GM19240 (cell line): ENCODE data around the gene NATD1.

Experiments
- DNase-seq: peaks from one replicate; pipeline ENCODE4 v3.0.0; 2011; ENCODE audit warnings: low spot score; ENCODE audit not compliant: insufficient read length

The NATD1 gene

GRCh38 chr17:21275579-21276263, 22.5 kb upstream of the NATD1 start:
- DNase-seq = peak; percentile 96

- DNase-seq = no peak
Measured at GRCh38 chr17:21275047-21275578, 21.9 kb upstream of the NATD1 start.

GRCh38 chr17:21272881-21273792, 19.9 kb upstream of the NATD1 start:
- DNase-seq = no peak

GRCh38 chr17:21272250-21272649, 19.0 kb upstream of the NATD1 start:
- DNase-seq = no peak

- no peak for DNase-seq
Measured at GRCh38 chr17:21271454-21272183, 18.4 kb upstream of the NATD1 start.

- no peak for DNase-seq
Measured at GRCh38 chr17:21269394-21269793, 16.2 kb upstream of the NATD1 start.

GRCh38 chr17:21268596-21269188, 15.5 kb upstream of the NATD1 start:
- DNase-seq = no peak

- no peak for DNase-seq
Measured at GRCh38 chr17:21263376-21263775, 10.2 kb upstream of the NATD1 start.

GRCh38 chr17:21262259-21262993, 9.2 kb upstream of the NATD1 start:
- DNase-seq = no peak

GRCh38 chr17:21258593-21258992, 5.4 kb upstream of the NATD1 start:
- DNase-seq = no peak

- no peak for DNase-seq
Measured at GRCh38 chr17:21253646-21254441, 634 bp upstream of the NATD1 start.

- no peak for DNase-seq
Measured at GRCh38 chr17:21252289-21252795, 868 bp downstream of the NATD1 start.

- no peak for DNase-seq
Measured at GRCh38 chr17:21251337-21252010, 1.7 kb downstream of the NATD1 start.

GRCh38 chr17:21250854-21251253, 2.4 kb downstream of the NATD1 start:
- no peak for DNase-seq

GRCh38 chr17:21249920-21250703, 3.1 kb downstream of the NATD1 start:
- DNase-seq = no peak

GRCh38 chr17:21249086-21249795, 4.0 kb downstream of the NATD1 start:
- DNase-seq = no peak

GRCh38 chr17:21248500-21248899, 4.7 kb downstream of the NATD1 start:
- no peak for DNase-seq
